ENCODE results near the gene SMIM35.

GRCh38 chr11:117972629-117973502 lies 113.9 kb downstream of the SMIM35 start:
- TF ChIP-seq CTCF (IDR thresholded peaks at IDR 0.05) (no peak), POLR2A (IDR thresholded peaks at IDR 0.05) (no peak)
